GDM1 (cell line): ENCODE data around the gene ADGRA1.

ENCODE experiments used
- DNase-seq: peaks from one replicate; lab custom pipeline; 2025; lab: John Stamatoyannopoulos, UW

The ADGRA1 gene

GRCh38 chr10:133094866-133095265 is 7.1 kb downstream of the ADGRA1 start:
- no peak for DNase-seq

- no peak for DNase-seq
These were observed 7.9 kb downstream of the ADGRA1 start for GRCh38 chr10:133095586-133095985.

- no peak for DNase-seq
These were observed 9.0 kb downstream of the ADGRA1 start for GRCh38 chr10:133096616-133097269.

DNA sequence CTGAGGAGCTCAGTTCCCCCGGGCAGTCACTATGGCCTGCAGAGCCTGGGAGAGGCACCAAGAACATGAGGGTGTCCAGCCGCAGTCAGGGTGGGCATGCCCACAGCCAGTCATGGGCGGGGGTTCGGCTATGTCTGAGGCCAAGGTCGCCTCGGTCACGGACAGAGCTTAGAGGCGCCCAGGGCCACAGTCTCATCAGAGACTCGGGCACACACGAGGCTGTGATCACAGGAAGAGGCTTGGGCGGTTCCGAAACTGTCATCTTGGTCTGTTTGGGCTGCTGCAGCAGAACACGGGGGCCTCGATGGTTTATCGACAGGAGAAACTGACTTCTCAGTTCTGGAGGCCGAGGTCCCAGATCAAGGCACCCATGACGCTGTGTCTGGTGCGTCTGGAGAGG is 9.7 kb downstream of the ADGRA1 start:
- DNase-seq: no peak

GRCh38 chr10:133097961-133098360 is 10.2 kb downstream of the ADGRA1 start:
- no peak for DNase-seq

DNA sequence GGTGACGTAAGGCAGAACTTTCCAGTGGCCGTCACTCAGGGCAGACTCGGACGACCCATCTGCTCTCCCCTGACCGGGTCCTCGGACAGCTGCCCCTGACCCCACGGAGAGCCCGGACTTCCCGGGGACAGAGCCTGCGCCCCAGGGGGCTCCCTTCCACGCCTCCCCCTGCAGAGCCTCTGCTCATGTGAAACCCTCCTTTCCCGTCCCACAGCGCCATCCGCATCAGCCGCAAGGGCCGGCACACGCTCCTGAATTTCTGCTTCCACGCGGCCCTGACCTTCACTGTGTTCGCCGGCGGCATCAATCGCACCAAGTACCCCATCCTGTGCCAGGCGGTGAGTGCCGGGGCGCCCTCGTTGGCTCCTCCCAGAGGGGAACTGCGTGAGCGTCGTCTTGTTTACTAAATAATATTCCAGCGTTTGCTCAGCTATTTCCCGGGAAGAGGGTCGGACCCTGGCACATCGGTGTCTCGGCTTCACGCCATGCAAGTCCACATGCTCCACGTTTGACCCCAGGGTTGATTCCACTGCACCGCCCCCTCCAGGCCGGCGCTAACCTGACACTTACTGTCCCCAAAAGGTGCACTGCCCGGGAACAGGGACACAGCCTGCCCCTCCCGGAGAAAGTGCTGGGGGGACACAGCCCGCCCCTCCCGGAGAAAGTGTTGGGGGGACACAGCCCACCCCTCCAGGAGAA is 10.9 kb downstream of the ADGRA1 start:
- no peak for DNase-seq

DNA sequence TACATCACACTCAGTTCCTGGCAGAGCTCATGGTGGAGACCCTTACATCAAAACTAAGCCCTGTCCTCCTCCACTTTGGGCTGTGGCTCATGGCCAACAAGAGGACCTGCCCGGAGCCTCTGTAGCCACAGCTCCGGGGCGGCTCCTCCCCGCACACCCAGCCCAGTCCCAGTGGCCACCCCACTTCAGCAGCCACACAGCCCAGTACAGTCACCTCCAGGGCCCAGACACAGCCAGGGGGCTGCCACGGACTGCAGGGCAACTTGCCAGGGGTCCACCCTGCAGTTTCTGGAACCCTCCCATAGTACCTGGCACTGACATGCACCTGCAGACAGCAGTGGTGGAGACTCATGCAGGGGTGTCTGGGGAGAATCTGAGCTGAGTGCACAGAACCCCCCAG is 11.8 kb downstream of the ADGRA1 start:
- no peak for DNase-seq

DNA sequence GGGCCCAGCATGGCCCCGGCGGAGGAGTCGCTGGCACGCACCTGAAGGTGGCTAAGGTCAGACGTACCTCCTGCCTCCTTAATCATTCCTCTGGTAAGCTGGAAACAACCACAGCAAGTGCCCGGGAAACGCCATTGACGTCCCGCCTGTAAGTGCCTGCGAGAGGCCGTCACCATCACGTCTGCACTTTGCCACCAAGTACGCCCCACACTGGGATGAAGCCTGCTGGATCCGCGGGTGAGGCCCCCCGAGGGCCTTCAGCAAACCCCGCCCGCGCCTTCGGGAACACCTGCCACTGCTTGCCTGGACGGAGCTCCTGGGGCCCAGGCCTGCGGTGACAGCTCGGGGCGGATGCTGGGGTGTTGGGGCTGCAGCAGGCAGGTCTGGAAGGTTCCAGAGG is 12.5 kb downstream of the ADGRA1 start:
- DNase-seq: no peak

GRCh38 chr10:133100706-133101415 is 13.1 kb downstream of the ADGRA1 start:
- no peak for DNase-seq

DNA sequence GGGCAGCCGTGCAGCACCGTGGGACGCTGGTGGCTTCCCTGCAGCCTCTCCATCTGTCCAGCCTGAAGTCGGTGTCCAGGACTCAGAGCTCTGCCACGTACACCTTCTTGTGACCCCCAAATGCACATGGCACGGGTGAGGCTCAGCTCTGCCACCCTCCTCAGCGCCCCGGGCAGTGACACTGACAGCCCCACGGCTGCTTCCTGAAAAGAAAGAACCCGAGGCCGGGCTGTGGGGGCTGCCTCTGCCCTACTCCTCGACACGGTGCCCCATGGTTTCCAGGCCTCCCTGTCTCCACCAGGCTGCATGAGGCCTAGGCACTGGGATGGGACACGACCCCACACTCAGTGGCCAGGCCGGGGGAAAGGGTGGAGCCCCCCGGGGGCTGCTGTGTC is 13.7 kb downstream of the ADGRA1 start:
- no peak for DNase-seq

DNA sequence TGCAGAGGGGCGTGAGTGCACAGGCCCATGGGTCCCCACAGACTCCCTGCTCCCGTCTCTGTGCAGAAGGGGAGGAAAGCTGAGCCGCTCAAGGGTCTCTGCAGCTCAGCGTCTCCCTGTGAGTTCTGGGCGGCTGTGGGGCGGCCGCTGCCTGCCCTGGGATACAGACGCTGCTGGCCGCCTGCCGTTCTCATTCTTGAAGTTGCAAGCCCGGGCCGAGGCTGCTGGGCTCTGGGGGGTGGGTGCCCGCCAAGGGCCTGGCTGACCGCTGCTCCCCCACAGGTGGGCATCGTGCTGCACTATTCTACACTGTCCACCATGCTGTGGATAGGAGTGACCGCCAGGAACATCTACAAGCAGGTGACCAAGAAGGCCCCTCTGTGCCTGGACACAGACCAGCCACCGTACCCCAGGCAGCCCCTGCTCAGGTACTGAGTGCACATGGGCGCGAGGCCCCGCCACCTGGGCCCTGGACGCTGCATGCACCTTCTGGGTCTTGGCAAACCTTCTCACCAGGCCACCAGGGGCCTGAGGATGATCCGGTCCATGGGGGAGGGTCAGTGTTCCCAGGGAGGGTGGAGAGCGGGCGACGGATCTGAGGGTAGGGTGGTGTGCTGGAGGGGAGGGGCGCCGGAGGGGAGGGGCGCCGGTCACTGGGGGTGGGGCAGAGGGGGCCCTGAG is 14.8 kb downstream of the ADGRA1 start:
- no peak for DNase-seq

- no peak for DNase-seq
These were observed 15.7 kb downstream of the ADGRA1 start for GRCh38 chr10:133103311-133103910.

GRCh38 chr10:133104068-133104962 is 16.6 kb downstream of the ADGRA1 start:
- DNase-seq: no peak

DNA sequence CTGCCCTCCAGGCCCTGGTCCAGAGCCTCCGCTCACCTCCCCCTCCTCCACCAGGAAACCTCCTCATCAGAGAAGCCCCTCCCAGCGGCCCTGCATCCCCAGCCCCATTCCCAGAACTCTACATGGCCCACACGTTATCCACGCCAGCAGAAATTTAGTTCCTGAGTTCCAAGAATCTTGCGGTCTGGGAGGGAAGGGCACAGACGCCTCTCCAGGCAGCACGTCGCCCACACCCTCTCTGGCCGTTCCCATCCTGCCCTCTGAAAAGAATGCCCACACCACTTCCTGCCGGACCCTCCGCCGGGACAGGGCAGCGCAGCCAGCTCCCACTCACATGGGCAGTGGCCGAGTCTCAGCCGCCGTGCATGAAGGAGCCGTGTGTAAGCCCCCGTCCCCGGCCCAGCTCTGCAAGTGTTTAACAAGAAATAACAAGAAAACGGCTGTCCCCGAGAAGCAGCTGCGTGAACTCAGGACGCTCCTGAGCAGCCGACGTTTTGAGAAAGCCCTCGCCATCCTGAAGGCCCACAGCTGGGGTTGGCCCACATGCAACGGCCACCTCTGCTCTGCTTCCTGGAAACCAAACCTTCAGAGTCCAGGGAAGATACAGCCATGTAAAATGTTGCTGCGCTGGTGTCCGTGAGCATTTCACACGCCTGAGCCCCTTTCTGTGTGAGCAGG is 17.4 kb downstream of the ADGRA1 start:
- no peak for DNase-seq

- DNase-seq: no peak
These were observed 18.1 kb downstream of the ADGRA1 start for GRCh38 chr10:133105686-133106390.

GRCh38 chr10:133106516-133106915 is 18.8 kb downstream of the ADGRA1 start:
- no peak for DNase-seq

DNA sequence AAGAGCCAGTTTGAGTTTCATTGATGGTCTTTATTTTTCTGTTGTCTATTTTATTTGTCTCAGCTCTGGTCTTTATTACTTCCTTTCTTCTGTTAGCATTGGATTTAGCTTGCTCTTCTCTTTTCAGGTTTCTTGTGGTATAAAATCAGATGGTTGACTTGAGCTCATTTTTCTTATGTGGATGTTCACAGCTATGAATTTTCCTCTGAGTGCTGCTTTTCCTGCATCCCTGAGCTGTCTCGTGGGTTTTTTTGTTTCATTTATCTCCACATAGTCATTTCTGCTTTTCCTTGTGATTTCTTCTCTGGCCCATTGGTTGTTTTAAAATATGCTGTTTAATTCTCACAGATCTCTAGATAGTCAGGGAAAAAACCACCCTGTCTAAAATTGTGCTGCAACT is 19.7 kb downstream of the ADGRA1 start:
- DNase-seq: no peak

DNA sequence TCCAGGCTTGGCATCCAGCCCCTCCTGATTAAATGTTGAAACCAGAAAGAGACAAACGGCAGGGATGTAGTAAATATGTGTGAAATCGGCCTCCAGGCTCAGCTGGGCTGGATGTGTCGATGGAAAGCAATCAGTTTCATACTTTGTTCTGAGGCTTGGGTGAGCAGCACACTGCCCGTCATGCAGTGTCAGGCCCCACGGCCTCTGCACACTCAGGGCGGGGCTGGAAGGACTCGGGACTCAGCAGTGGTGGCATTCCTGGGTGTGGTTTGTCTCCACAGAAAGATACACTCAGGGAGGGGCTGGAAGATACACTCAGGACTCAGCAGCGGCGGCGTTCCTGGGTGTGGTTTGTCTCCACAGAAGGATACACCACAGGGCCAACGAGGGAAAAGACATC is 22.0 kb downstream of the ADGRA1 start:
- no peak for DNase-seq

GRCh38 chr10:133110133-133110532 is 22.4 kb downstream of the ADGRA1 start:
- no peak for DNase-seq
